ENCODE measurements around the gene ARMC3. TPM values are rescaled to one million over a fixed set of nuclear protein-coding genes. Genes with fewer than 3 reads are reported as not detected.

Gene ARMC3
- total and polyA plus RNA-seq, 2 donors (not counting 1 experiment from before 2014, with no cell fraction given) = not detected

- H3K27ac ChIP-seq (ENCODE audit: low read length in 2 of 2) = no peak overlapping the region
- ChIA-PET CTCF (no interaction called here), POLR2A (no interaction called here)
- H3K4me3 ChIP-seq (ENCODE audit: control extremely low read depth in 1 of 5, extremely low read depth in 1 of 5, insufficient read depth in 1 of 5, low read depth in 2 of 5, low read length in 4 of 5) = no peak overlapping the region
- intact Hi-C loops (cut with micrococcal nuclease) = no loop called here
- Mint-ChIP-seq H3K4me1 (no peaks in the 10 kb centered on the region), H3K4me3 (no peak overlapping the region), H3K9me3 (ENCODE audit: insufficient read depth) (peaks cover 7% of the 10 kb centered on the region), H3K27ac (no peak overlapping the region), H3K27me3 (peaks cover 15% of the 10 kb centered on the region)
- H3K36me3 ChIP-seq (replicated peaks in 1 of 2; ENCODE audit: control extremely low read depth in 1 of 2, control insufficient read depth in 1 of 2, extremely low read depth in 1 of 2, insufficient read depth in 2 of 2, low read length in 1 of 2) = no peaks in the 10 kb centered on the region
- no peak overlapping the region for H3K4me2 ChIP-seq (replicated peaks; ENCODE audit: low read depth, low read length, poor library complexity, severe bottlenecking)
- no peak overlapping the region for H3K9ac ChIP-seq (ENCODE audit: low read length)
- no peaks in the 10 kb centered on the region for H4K20me1 ChIP-seq (ENCODE audit: control insufficient read depth, insufficient read depth, low read length, poor library complexity, severe bottlenecking)
- H3K79me2 ChIP-seq (ENCODE audit: control insufficient read depth, insufficient read depth, low read length) = no peaks in the 10 kb centered on the region
- 73% methylated on average over 4 of the region's 4 CpGs for WGBS (ENCODE audit: insufficient coverage)
- ATAC-seq (ENCODE audit: low read depth) = no peak
- TF ChIP-seq EZH2 (IDR thresholded peaks at IDR 0.05; ENCODE audit: borderline replicate concordance, insufficient read depth, low read depth, low read length, poor library complexity, severe bottlenecking) (no peak), CTCF (IDR thresholded peaks at IDR 0.05) (no peak)
- H2AFZ ChIP-seq (ENCODE audit: insufficient read depth, low read depth, low read length, poor library complexity, severe bottlenecking) = no peak overlapping the region
- no peak for DNase-seq
- H3K4me1 ChIP-seq (ENCODE audit: control insufficient read depth in 2 of 2, insufficient read depth in 2 of 2, low read length in 2 of 2) = no peaks in the 10 kb centered on the region
- peaks cover 0 to 20% (median 14%) of the 10 kb centered on the region in 3 donors for H3K9me3 ChIP-seq (ENCODE audit: control extremely low read depth in 1 of 3, control insufficient read depth in 2 of 3, insufficient read depth in 1 of 3, low read length in 2 of 3)
- H3K27me3 ChIP-seq (replicated peaks in 1 of 4; ENCODE audit: control extremely low read depth in 1 of 4, control insufficient read depth in 3 of 4, insufficient read depth in 4 of 4, low read length in 3 of 4) = peaks cover 0 to 4% (median 2%) of the 10 kb centered on the region in 4 experiments
Observed at GRCh38 chr10:22894714-22895113, 33.1 kb upstream of the ARMC3 start.

- Mint-ChIP-seq H3K9me3 (ENCODE audit: insufficient read depth) (peaks cover 7% of the 10 kb centered on the region), H3K4me3 (no peak overlapping the region), H3K4me1 (no peaks in the 10 kb centered on the region), H3K27me3 (peaks cover 15% of the 10 kb centered on the region), H3K27ac (no peak overlapping the region)
- Histone ChIP-seq H3K36me3 (replicated peaks in 1 of 2; ENCODE audit: control extremely low read depth in 1 of 2, control insufficient read depth in 1 of 2, extremely low read depth in 1 of 2, insufficient read depth in 2 of 2, low read length in 1 of 2) (no peaks in the 10 kb centered on the region), H3K9me3 (ENCODE audit: control extremely low read depth in 1 of 3, control insufficient read depth in 2 of 3, insufficient read depth in 1 of 3, low read length in 2 of 3) (peaks cover 0 to 20% (median 14%) of the 10 kb centered on the region in 3 donors), H3K9ac (ENCODE audit: low read length) (no peak overlapping the region), H4K20me1 (ENCODE audit: control insufficient read depth, insufficient read depth, low read length, poor library complexity, severe bottlenecking) (no peaks in the 10 kb centered on the region), H3K79me2 (ENCODE audit: control insufficient read depth, insufficient read depth, low read length) (no peaks in the 10 kb centered on the region), H3K4me3 (ENCODE audit: control extremely low read depth in 1 of 5, extremely low read depth in 1 of 5, insufficient read depth in 1 of 5, low read depth in 2 of 5, low read length in 4 of 5) (no peak overlapping the region), H3K4me1 (ENCODE audit: control insufficient read depth in 2 of 2, insufficient read depth in 2 of 2, low read length in 2 of 2) (no peaks in the 10 kb centered on the region), H3K4me2 (replicated peaks; ENCODE audit: low read depth, low read length, poor library complexity, severe bottlenecking) (no peak overlapping the region), H3K27me3 (replicated peaks in 1 of 4; ENCODE audit: control extremely low read depth in 1 of 4, control insufficient read depth in 3 of 4, insufficient read depth in 4 of 4, low read length in 3 of 4) (peaks cover 0 to 4% (median 2%) of the 10 kb centered on the region in 4 experiments), H2AFZ (ENCODE audit: insufficient read depth, low read depth, low read length, poor library complexity, severe bottlenecking) (no peak overlapping the region), H3K27ac (ENCODE audit: low read length in 2 of 2) (no peak overlapping the region)
- ChIA-PET CTCF (no interaction called here), POLR2A (no interaction called here)
- DNase-seq (no peak), ATAC-seq (ENCODE audit: low read depth) (no peak)
- no peak for TF ChIP-seq CTCF (IDR thresholded peaks at IDR 0.05)
- TF ChIP-seq EZH2 (IDR thresholded peaks at IDR 0.05; ENCODE audit: borderline replicate concordance, insufficient read depth, low read depth, low read length, poor library complexity, severe bottlenecking) = no peak
- no CpG with 5 or more reads among the region's 1 CpG for WGBS (ENCODE audit: insufficient coverage)
- intact Hi-C loops (cut with micrococcal nuclease) = no loop called here
Observed at GRCh38 chr10:22895252-22895651, 32.6 kb upstream of the ARMC3 start.
